Fibroblast of the aortic adventitia (primary cell): ENCODE data around the gene SLC25A52. TPM values are rescaled to one million over a fixed set of nuclear protein-coding genes. Genes with fewer than 3 reads are reported as not detected.
"Not testable (repeated sequence)": the region's sequence is repeated elsewhere in the genome, so short reads cannot be mapped to it uniquely, and the experiment has no call there.

Experiments used
- DNase-seq: peaks from one replicate; pipeline ENCODE4 v3.0.0-alpha.2; 2010; ENCODE audit warnings: low read depth
- H3K4me3 ChIP-seq: 2 replicates; pipeline ENCODE4 v1.5.1; 2011; ENCODE audit warnings: low read depth, mild to moderate bottlenecking, control low read depth, low read length, moderate library complexity
- CTCF ChIP-seq: IDR thresholded peaks from 2 replicates; pipeline ENCODE4 v1.5.1; 2011; ENCODE audit warnings: mild to moderate bottlenecking, low read length, control low read depth, inconsistent platforms; ENCODE audit not compliant: insufficient read depth
- total RNA-seq: library from RNA; depleted of rRNA; stranded (reverse); fragments of >200 nt; gene quantifications from 2 replicates; pipeline ENCODE4 v1.2.3, GENCODE V29; 2012; ENCODE audit warnings: low replicate concordance

Gene SLC25A52
- total RNA-seq, 1 donor: not detected

- no peak for TF ChIP-seq CTCF
- H3K4me3 ChIP-seq: no peak overlapping the region
- no peak for DNase-seq
Observed at GRCh38 chr18:31740180-31740579, 20.5 kb downstream of the SLC25A52 start.

GRCh38 chr18:31739651-31740050, 21.0 kb downstream of the SLC25A52 start:
- no peak overlapping the region for H3K4me3 ChIP-seq
- no peak for DNase-seq
- TF ChIP-seq CTCF: no peak

GRCh38 chr18:31738460-31739407, 21.9 kb downstream of the SLC25A52 start:
- H3K4me3 ChIP-seq: no peak overlapping the region
- no peak for DNase-seq
- no peak for TF ChIP-seq CTCF

- H3K4me3 ChIP-seq: no peak overlapping the region
- TF ChIP-seq CTCF: no peak
- no peak for DNase-seq
Observed at GRCh38 chr18:31736630-31737029, 24.1 kb downstream of the SLC25A52 start.

- no peak overlapping the region for H3K4me3 ChIP-seq
- TF ChIP-seq CTCF: no peak
- DNase-seq: no peak
Observed at GRCh38 chr18:31731628-31732027, 29.1 kb downstream of the SLC25A52 start.

GRCh38 chr18:31729196-31729595, 31.5 kb downstream of the SLC25A52 start:
- H3K4me3 ChIP-seq, DNase-seq: not testable (repeated sequence)

- DNase-seq: peak; percentile 25
- H3K4me3 ChIP-seq: peak overlapping the region; percentile 63
- no peak for TF ChIP-seq CTCF
Observed at GRCh38 chr18:31723990-31724711, 36.5 kb downstream of the SLC25A52 start.
